NCI-H2171 treated with DMSO at 0.1 percent for 48 hours (cell line): ENCODE measurements around the gene PPP1R2C.

ENCODE experiments used
- DNase-seq: peaks from one replicate; lab custom pipeline; 2025; lab: John Stamatoyannopoulos, UW

The PPP1R2C gene

GRCh38 chrX:42748067-42748850, 29.7 kb downstream of the PPP1R2C start:
- no peak for DNase-seq

- no peak for DNase-seq
These were observed 31.4 kb downstream of the PPP1R2C start for GRCh38 chrX:42746606-42747005.

GRCh38 chrX:42740456-42740855, 37.5 kb downstream of the PPP1R2C start:
- DNase-seq: no peak

GRCh38 chrX:42739741-42740140, 38.2 kb downstream of the PPP1R2C start:
- no peak for DNase-seq

- no peak for DNase-seq
These were observed 38.7 kb downstream of the PPP1R2C start for GRCh38 chrX:42739258-42739657.

- DNase-seq: no peak
These were observed 39.4 kb downstream of the PPP1R2C start for GRCh38 chrX:42738552-42738951.

- DNase-seq: no peak
These were observed 42.7 kb downstream of the PPP1R2C start for GRCh38 chrX:42735250-42735649.

GRCh38 chrX:42732506-42732905, 45.5 kb downstream of the PPP1R2C start:
- peak; percentile 68 for DNase-seq
